Panc1 (cell line): ENCODE data around the gene PTGFRN. TPM values are rescaled to one million over a fixed set of nuclear protein-coding genes. Genes with fewer than 3 reads are reported as not detected.

Source experiments
- ATAC-seq: fragments of 200-7000 bp; cut with Tn5 transposase; 2 replicates; pipeline ENCODE4 v1.9.1; 2020; ENCODE audit warnings: mild to moderate bottlenecking, moderate library complexity
- BruUV-seq: library from RNA; stranded (reverse); fragments of 400-500 nt; replicated peaks from 2 replicates; lab custom pipeline; 2021; lab: Mats Ljungman, UMichigan
- CTCF ChIA-PET: fragments of 300-600 bp; sonication (Branson Sonifier 250); formaldehyde crosslinking; loops from one replicate; lab custom pipeline; 2022; ENCODE audit warnings: antibody characterized with exemption; lab: Charles Lee
- POLR2A ChIA-PET: fragments of 300-600 bp; sonication (Branson Sonifier 250); formaldehyde crosslinking; loops from one replicate; lab custom pipeline; 2022; ENCODE audit warnings: antibody characterized with exemption; lab: Charles Lee
- DNase-seq: peaks from one replicate; pipeline ENCODE4 v3.0.0-alpha.2; 2010; ENCODE audit warnings: low read depth, low spot score
- H3K27ac ChIP-seq: 2 replicates; pipeline ENCODE4 v1.5.1; 2011; ENCODE audit warnings: mild to moderate bottlenecking, low read length, inconsistent platforms
- H3K27me3 ChIP-seq: fragments of 200-500 bp; sonication (Bioruptor generic); 2 replicates; pipeline ENCODE4 v1.6.0; 2014; ENCODE audit warnings: low read length, inconsistent platforms; ENCODE audit not compliant: control insufficient read depth, insufficient read depth
- H3K36me3 ChIP-seq: fragments of 200-500 bp; sonication (Bioruptor generic); 2 replicates; pipeline ENCODE4 v1.5.1; 2014; ENCODE audit warnings: inconsistent platforms, mild to moderate bottlenecking, low read length, moderate library complexity; ENCODE audit not compliant: control insufficient read depth, insufficient read depth
- H3K4me1 ChIP-seq: 2 replicates; pipeline ENCODE4 v1.5.1; 2011; ENCODE audit warnings: inconsistent platforms, mild to moderate bottlenecking, low read length, moderate library complexity; ENCODE audit not compliant: control insufficient read depth, insufficient read depth
- H3K4me3 ChIP-seq, 2 experiments: 2 replicates each; pipeline ENCODE4 v1.5.1; 2011 to 2012; ENCODE audit warnings: low read depth in 2 of 2, low read length in 2 of 2, mild to moderate bottlenecking in 2 of 2, inconsistent platforms in 1 of 2, moderate library complexity in 1 of 2
- H3K9me3 ChIP-seq: fragments of 200-500 bp; sonication (Bioruptor generic); 2 replicates; pipeline ENCODE4 v1.5.1; 2014; ENCODE audit warnings: low read depth, mild to moderate bottlenecking, inconsistent platforms, low read length, moderate library complexity; ENCODE audit not compliant: control insufficient read depth, insufficient read depth
- POLR2AphosphoS5 ChIP-seq: IDR thresholded peaks from 2 replicates; pipeline ENCODE4 v1.6.1; 2012; ENCODE audit warnings: mild to moderate bottlenecking, low read depth, low read length, moderate library complexity
- SIN3A ChIP-seq: IDR thresholded peaks from 2 replicates; pipeline ENCODE4 v1.6.1; 2012; ENCODE audit warnings: low read depth, mild to moderate bottlenecking, low read length, moderate library complexity, borderline replicate concordance; ENCODE audit not compliant: insufficient read depth
- TCF7L2 ChIP-seq: IDR thresholded peaks from 2 replicates; pipeline ENCODE4 v1.6.1; 2011; ENCODE audit warnings: mild to moderate bottlenecking, low read depth, low read length, inconsistent platforms
- in situ Hi-C: cut with HindIII; loops from 2 replicates; pipeline ENCODE4 v1.10.0; 2016; ENCODE audit warnings: low sequenced_read_pairs, low pct_unique_long_range_greater_than_20kb
- intact Hi-C: fragments of 100-400 bp; cut with micrococcal nuclease; formaldehyde crosslinking; loops from one replicate; pipeline ENCODE4 v1.10.0; 2022; ENCODE audit not compliant: unreplicated experiment
- total RNA-seq: library from RNA; stranded (reverse); gene quantifications from one replicate; pipeline ENCODE4 v1.2.1, GENCODE V29; 2021; ENCODE audit not compliant: unreplicated experiment
- TF ChIP-seq, protein P1 (sequence below): fragments of 450-650 bp; IDR thresholded peaks from 2 replicates; pipeline ENCODE4 v1.5.1; 2017; ENCODE audit warnings: mild to moderate bottlenecking
- TF ChIP-seq, protein P2 (sequence below), 2 experiments: IDR thresholded peaks; 2 replicates each; pipeline ENCODE4 v1.6.1; 2011 to 2012; ENCODE audit warnings: low read depth in 2 of 2, control low read depth in 1 of 2, low read length in 1 of 2, mild to moderate bottlenecking in 1 of 2, moderate library complexity in 1 of 2; ENCODE audit not compliant: insufficient read depth in 1 of 2

Gene PTGFRN
- total RNA-seq, 1 experiment from 2014 or later = 5.2 TPM

DNA sequence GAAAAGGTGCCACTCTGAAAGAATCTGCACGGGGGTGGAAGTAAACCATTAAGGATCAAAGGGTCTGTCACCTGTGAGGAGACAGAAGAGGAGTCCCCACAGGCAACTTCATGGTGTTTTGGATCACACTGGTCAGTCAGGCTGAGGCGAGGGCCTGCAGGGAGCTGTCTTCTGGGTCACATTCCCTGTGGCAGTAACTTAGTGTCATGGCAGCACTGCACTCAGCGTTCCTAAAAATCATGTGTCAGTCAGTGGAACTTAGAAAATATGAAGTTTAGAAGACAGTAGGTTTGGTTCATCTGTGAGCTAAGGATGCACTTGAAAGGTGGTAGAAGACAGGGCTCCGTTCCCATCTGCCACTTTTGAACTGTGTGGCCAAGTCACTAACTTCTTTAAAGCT, 48.4 kb downstream of the PTGFRN start:
- TF ChIP-seq POLR2AphosphoS5 (no peak), TCF7L2 (no peak), SIN3A (no peak)
- TF ChIP-seq, protein P1, sequence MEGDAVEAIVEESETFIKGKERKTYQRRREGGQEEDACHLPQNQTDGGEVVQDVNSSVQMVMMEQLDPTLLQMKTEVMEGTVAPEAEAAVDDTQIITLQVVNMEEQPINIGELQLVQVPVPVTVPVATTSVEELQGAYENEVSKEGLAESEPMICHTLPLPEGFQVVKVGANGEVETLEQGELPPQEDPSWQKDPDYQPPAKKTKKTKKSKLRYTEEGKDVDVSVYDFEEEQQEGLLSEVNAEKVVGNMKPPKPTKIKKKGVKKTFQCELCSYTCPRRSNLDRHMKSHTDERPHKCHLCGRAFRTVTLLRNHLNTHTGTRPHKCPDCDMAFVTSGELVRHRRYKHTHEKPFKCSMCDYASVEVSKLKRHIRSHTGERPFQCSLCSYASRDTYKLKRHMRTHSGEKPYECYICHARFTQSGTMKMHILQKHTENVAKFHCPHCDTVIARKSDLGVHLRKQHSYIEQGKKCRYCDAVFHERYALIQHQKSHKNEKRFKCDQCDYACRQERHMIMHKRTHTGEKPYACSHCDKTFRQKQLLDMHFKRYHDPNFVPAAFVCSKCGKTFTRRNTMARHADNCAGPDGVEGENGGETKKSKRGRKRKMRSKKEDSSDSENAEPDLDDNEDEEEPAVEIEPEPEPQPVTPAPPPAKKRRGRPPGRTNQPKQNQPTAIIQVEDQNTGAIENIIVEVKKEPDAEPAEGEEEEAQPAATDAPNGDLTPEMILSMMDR = no peak
- TF ChIP-seq, protein P2, sequence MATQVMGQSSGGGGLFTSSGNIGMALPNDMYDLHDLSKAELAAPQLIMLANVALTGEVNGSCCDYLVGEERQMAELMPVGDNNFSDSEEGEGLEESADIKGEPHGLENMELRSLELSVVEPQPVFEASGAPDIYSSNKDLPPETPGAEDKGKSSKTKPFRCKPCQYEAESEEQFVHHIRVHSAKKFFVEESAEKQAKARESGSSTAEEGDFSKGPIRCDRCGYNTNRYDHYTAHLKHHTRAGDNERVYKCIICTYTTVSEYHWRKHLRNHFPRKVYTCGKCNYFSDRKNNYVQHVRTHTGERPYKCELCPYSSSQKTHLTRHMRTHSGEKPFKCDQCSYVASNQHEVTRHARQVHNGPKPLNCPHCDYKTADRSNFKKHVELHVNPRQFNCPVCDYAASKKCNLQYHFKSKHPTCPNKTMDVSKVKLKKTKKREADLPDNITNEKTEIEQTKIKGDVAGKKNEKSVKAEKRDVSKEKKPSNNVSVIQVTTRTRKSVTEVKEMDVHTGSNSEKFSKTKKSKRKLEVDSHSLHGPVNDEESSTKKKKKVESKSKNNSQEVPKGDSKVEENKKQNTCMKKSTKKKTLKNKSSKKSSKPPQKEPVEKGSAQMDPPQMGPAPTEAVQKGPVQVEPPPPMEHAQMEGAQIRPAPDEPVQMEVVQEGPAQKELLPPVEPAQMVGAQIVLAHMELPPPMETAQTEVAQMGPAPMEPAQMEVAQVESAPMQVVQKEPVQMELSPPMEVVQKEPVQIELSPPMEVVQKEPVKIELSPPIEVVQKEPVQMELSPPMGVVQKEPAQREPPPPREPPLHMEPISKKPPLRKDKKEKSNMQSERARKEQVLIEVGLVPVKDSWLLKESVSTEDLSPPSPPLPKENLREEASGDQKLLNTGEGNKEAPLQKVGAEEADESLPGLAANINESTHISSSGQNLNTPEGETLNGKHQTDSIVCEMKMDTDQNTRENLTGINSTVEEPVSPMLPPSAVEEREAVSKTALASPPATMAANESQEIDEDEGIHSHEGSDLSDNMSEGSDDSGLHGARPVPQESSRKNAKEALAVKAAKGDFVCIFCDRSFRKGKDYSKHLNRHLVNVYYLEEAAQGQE (IDR thresholded peaks at IDR 0.05; ENCODE audit: insufficient read depth in 1 of 2, low read depth in 2 of 2, low read length in 1 of 2) = no peak
- H3K27me3 ChIP-seq = no peaks in the 10 kb centered on the region
- no peaks in the 10 kb centered on the region for H3K4me1 ChIP-seq
- H3K4me3 ChIP-seq = no peak overlapping the region
- DNase-seq = no peak
- BruUV-seq = no TSS peak
- no peaks in the 10 kb centered on the region for H3K36me3 ChIP-seq
- ATAC-seq = no peak
- H3K27ac ChIP-seq = no peak overlapping the region
- H3K9me3 ChIP-seq = no peaks in the 10 kb centered on the region
- in situ Hi-C loops (no loop called here), intact Hi-C loops (no loop called here)
- ChIA-PET CTCF (no interaction called here), POLR2A (no interaction called here)

DNA sequence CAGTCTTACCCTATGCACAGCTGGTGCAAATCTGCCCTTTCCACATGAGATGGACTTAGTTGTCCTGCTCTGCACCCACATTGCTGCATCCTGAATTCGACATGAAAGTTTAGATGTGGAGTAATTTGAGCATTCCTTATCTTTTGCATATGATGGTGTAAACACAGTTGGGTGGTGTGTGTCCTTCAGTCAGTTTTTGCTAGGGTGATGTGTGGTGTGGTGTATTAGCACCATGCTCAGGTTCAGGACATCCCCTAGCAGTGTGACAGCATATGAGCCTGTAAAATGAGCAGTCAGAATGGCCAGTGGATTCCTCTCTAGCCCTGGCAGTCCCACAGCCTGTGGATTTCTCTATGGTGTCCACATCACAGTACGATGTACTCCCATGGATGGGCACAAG, 49.3 kb downstream of the PTGFRN start:
- H3K9me3 ChIP-seq = no peaks in the 10 kb centered on the region
- no peaks in the 10 kb centered on the region for H3K27me3 ChIP-seq
- H3K4me3 ChIP-seq = no peak overlapping the region
- in situ Hi-C loops (no loop called here), intact Hi-C loops (no loop called here)
- H3K4me1 ChIP-seq = no peaks in the 10 kb centered on the region
- no peak for DNase-seq
- no peak overlapping the region for H3K27ac ChIP-seq
- H3K36me3 ChIP-seq = no peaks in the 10 kb centered on the region
- no peak for ATAC-seq
- CTCF ChIA-PET = no interaction called here
- no TSS peak for BruUV-seq
- TF ChIP-seq, protein P1 = no peak
- TF ChIP-seq, protein P2 (IDR thresholded peaks at IDR 0.05; ENCODE audit: insufficient read depth in 1 of 2, low read depth in 2 of 2, low read length in 1 of 2) = no peak
- TF ChIP-seq SIN3A = no peak
- no peak for TF ChIP-seq TCF7L2
- TF ChIP-seq POLR2AphosphoS5 = no peak
- POLR2A ChIA-PET = no interaction called here
